Right lobe of liver (tissue), 6 donors: Measurements from ENCODE around the gene CHMP4B. TPM values are rescaled to one million over a fixed set of nuclear protein-coding genes. Genes with fewer than 3 reads are reported as not detected.

Experiments
- ATAC-seq, 4 donors: fragments of 200-7000 bp; cut with Tn5 transposase; one replicate each; pipeline ENCODE4 v1.9.1; 2020; ENCODE audit warnings: mild to moderate bottlenecking in 4 of 4, moderate library complexity in 4 of 4
- DNase-seq, 3 donors: peaks; one replicate each; pipeline ENCODE4 v3.0.0-alpha.2; 2020
- H3K27ac ChIP-seq, 3 donors: fragments of 200-600 bp; one replicate each; pipeline ENCODE4 v1.8.0; 2022
- H3K27me3 ChIP-seq, 2 donors: fragments of 200-600 bp; one replicate each; pipeline ENCODE4 v1.8.0; 2022
- H3K36me3 ChIP-seq, 4 donors: fragments of 200-600 bp; sonication (generic) in 1 of 4; one replicate each; pipeline versions ENCODE4 v1.5.1 to v1.8.0; 2017 to 2022; ENCODE audit warnings: control low read depth in 1 of 4
- H3K4me1 ChIP-seq, 4 donors: fragments of 200-600 bp; sonication (generic) in 1 of 4; one replicate each; pipeline versions ENCODE4 v1.5.1 to v1.8.0; 2017 to 2022; ENCODE audit warnings: control low read depth in 1 of 4
- H3K4me3 ChIP-seq, 3 donors: fragments of 200-600 bp; one replicate each; pipeline ENCODE4 v1.8.0; 2022
- H3K9me3 ChIP-seq, 4 donors: fragments of 200-600 bp; sonication (generic) in 1 of 4; one replicate each; pipeline versions ENCODE4 v1.5.1 to v1.8.0; 2017 to 2022; ENCODE audit warnings: control low read depth in 1 of 4
- CTCF ChIP-seq, 4 donors: fragments of 200-600 bp in 3 of 4; fragments of 450-650 bp in 1 of 4; IDR thresholded peaks; one replicate each; pipeline versions ENCODE4 v1.5.1 to v1.8.0; 2016 to 2022; ENCODE audit warnings: antibody characterized with exemption in 4 of 4, mild to moderate bottlenecking in 2 of 4
- POLR2A ChIP-seq: fragments of 450-650 bp; IDR thresholded peaks from one replicate; pipeline ENCODE4 v1.6.1; 2017; ENCODE audit warnings: antibody characterized with exemption, mild to moderate bottlenecking
- WGBS: methylation state at CpG from one replicate; pipeline ENCODE4 v1.1.6; 2018; ENCODE audit warnings: low coverage, low lambda C conversion rate; ENCODE audit not compliant: insufficient coverage; ENCODE audit errors: missing lambda C conversion rate; 5-methylcytosine and 5-hydroxymethylcytosine counted together
- intact Hi-C, 2 donors: fragments of 100-400 bp; cut with DNase I; formaldehyde crosslinking; loops; one replicate each; pipeline versions ENCODE4 v1.11.2 to v1.14.1; 2022
- total RNA-seq, 6 experiments: library from RNA; depleted of rRNA in 2 of 6; stranded (reverse); fragments of >200 nt in 2 of 6; fragmentation: NEBNext Ultra II Directional in 3 of 6; extraction: Animal tissue kit (Norgen Biotek cat#: 25700) in 3 of 6; gene quantifications; one replicate each; pipeline versions ENCODE4 v1.1.0 to v1.2.4, GENCODE V29; 2016 to 2023
- donor health status: DM: no; HTN: yes; CAD: no.
- donor health status: DM: no; HTN: no; CAD: no.
- donor health status: DM: no; HTN: no; CAD: no.
- donor health status: DM: no; HTN: yes; CAD: no.
- donor health status: DM: no; HTN: yes; CAD: no.

The CHMP4B gene
- total RNA-seq, 6 experiments from 2014 or later, result 21.0 to 40.8 (median 28.3) TPM

GRCh38 chr20:33812908-33813462, 1.8 kb downstream of the CHMP4B start:
- H3K27me3 ChIP-seq, result no peaks in the 10 kb centered on the region
- ATAC-seq, result peak in 3 of 4 donors; percentile 3 to 8 (median 4)
- peak overlapping the region; percentile 85 to 97 (median 88) for H3K4me3 ChIP-seq
- peaks cover 0 to 31% (median 10%) of the 10 kb centered on the region in 4 donors for H3K4me1 ChIP-seq
- H3K27ac ChIP-seq, result peak overlapping the region; percentile 82 to 98 (median 92)
- intact Hi-C loops, result no loop called here
- H3K9me3 ChIP-seq, result no peaks in the 10 kb centered on the region
- 12% methylated on average over 10 of the region's 10 CpGs for WGBS
- TF ChIP-seq CTCF (IDR thresholded peaks at IDR 0.05) (no peak), POLR2A (no peak)
- DNase-seq, result no peak
- no peaks in the 10 kb centered on the region for H3K36me3 ChIP-seq

GRCh38 chr20:33814238-33814712, 3.1 kb downstream of the CHMP4B start:
- DNase-seq, result no peak
- H3K36me3 ChIP-seq, result no peaks in the 10 kb centered on the region
- no peak overlapping the region for H3K4me3 ChIP-seq
- 24% methylated on average over 5 of the region's 5 CpGs for WGBS
- H3K27me3 ChIP-seq, result no peaks in the 10 kb centered on the region
- peak in 2 of 4 donors; percentile 3 to 13 for ATAC-seq
- no peaks in the 10 kb centered on the region for H3K9me3 ChIP-seq
- H3K4me1 ChIP-seq, result peaks cover 0 to 31% (median 10%) of the 10 kb centered on the region in 4 donors
- intact Hi-C loops, result no loop called here
- peak overlapping the region in 1 of 3 donors; percentile 1 for H3K27ac ChIP-seq
- no peak for TF ChIP-seq CTCF (IDR thresholded peaks at IDR 0.05)
- TF ChIP-seq POLR2A, result no peak

- DNase-seq (no peak), ATAC-seq (no peak)
- 94% methylated on average over 3 of the region's 3 CpGs for WGBS
- no peak for TF ChIP-seq CTCF (IDR thresholded peaks at IDR 0.05)
- no peak for TF ChIP-seq POLR2A
- Histone ChIP-seq H3K9me3 (no peaks in the 10 kb centered on the region), H3K27ac (no peak overlapping the region), H3K36me3 (no peaks in the 10 kb centered on the region), H3K4me3 (no peak overlapping the region), H3K27me3 (no peaks in the 10 kb centered on the region), H3K4me1 (peaks cover 0 to 39% (median 10%) of the 10 kb centered on the region in 4 donors)
- intact Hi-C loops, result no loop called here
Observed at GRCh38 chr20:33815671-33816070, 4.5 kb downstream of the CHMP4B start.

- no peak for DNase-seq
- no peak for ATAC-seq
- intact Hi-C loops, result no loop called here
- Histone ChIP-seq H3K4me3 (no peak overlapping the region), H3K4me1 (peaks cover 0 to 42% (median 10%) of the 10 kb centered on the region in 4 donors), H3K27ac (no peak overlapping the region), H3K36me3 (no peaks in the 10 kb centered on the region), H3K9me3 (no peaks in the 10 kb centered on the region), H3K27me3 (no peaks in the 10 kb centered on the region)
- TF ChIP-seq CTCF (IDR thresholded peaks at IDR 0.05), result no peak
- no peak for TF ChIP-seq POLR2A
- WGBS, result 90% methylated on average over 1 of the region's 1 CpG
Observed at GRCh38 chr20:33816191-33816590, 5.0 kb downstream of the CHMP4B start.
